ENCODE results near the gene CD53.

GRCh38 chr1:110928191-110928590 is 55.2 kb downstream of the CD53 start:
- TF ChIP-seq CTCF (IDR thresholded peaks at IDR 0.05) (no peak), POLR2A (IDR thresholded peaks at IDR 0.05) (no peak)
